Gastroesophageal sphincter (tissue), 4 donors: ENCODE data around the gene EVC. TPM values are rescaled to one million over a fixed set of nuclear protein-coding genes. Genes with fewer than 3 reads are reported as not detected.

Experiments
- ATAC-seq: fragments of 150-250 bp; one replicate; pipeline ENCODE4 v1.9.1; 2016; ENCODE audit warnings: mild to moderate bottlenecking, moderate library complexity
- H3K27ac ChIP-seq, 4 donors: fragments of 200-600 bp; sonication (generic) in 3 of 4; 1 replicate in 3 of 4; 2 replicates in 1 of 4; pipeline ENCODE4 v1.5.1; 2016 to 2019
- H3K27me3 ChIP-seq: fragments of 200-600 bp; sonication (generic); one replicate; pipeline ENCODE4 v1.5.1; 2019
- H3K36me3 ChIP-seq, 2 donors: fragments of 200-600 bp; sonication (generic); one replicate each; pipeline ENCODE4 v1.5.1; 2019; ENCODE audit warnings: control low read depth in 1 of 2
- H3K4me1 ChIP-seq, 3 donors: fragments of 200-600 bp; sonication (generic); 1 replicate in 2 of 3; 2 replicates in 1 of 3; pipeline ENCODE4 v1.5.1; 2016 to 2019; ENCODE audit warnings: control low read depth in 2 of 3
- H3K4me3 ChIP-seq, 2 donors: fragments of 200-600 bp; sonication (generic); one replicate each; pipeline ENCODE4 v1.5.1; 2019; ENCODE audit warnings: mild to moderate bottlenecking in 1 of 2, moderate library complexity in 1 of 2
- H3K9me3 ChIP-seq, 3 donors: fragments of 200-600 bp; sonication (generic); one replicate each; pipeline ENCODE4 v1.5.1; 2017 to 2019; ENCODE audit warnings: control low read depth in 2 of 3
- CTCF ChIP-seq, 4 experiments: fragments of 200-600 bp in 2 of 4; fragments of 450-650 bp in 2 of 4; sonication (generic) in 1 of 4; IDR thresholded peaks; one replicate each; pipeline ENCODE4 v1.5.1; 2017 to 2019; ENCODE audit warnings: antibody characterized with exemption in 4 of 4, mild to moderate bottlenecking in 2 of 4, moderate library complexity in 2 of 4
- EP300 ChIP-seq: sonication (generic); formaldehyde crosslinking; IDR thresholded peaks from one replicate; pipeline ENCODE4 v1.6.1; 2017; ENCODE audit warnings: antibody characterized with exemption, mild to moderate bottlenecking
- POLR2A ChIP-seq, 2 donors: fragments of 450-650 bp; IDR thresholded peaks; one replicate each; pipeline ENCODE4 v1.6.1; 2017; ENCODE audit warnings: antibody characterized with exemption in 2 of 2, mild to moderate bottlenecking in 2 of 2, moderate library complexity in 1 of 2
- POLR2AphosphoS5 ChIP-seq: sonication (generic); formaldehyde crosslinking; IDR thresholded peaks from one replicate; pipeline ENCODE4 v1.6.1; 2017; ENCODE audit warnings: antibody characterized with exemption
- WGBS, 2 donors: methylation state at CpG; one replicate each; pipeline ENCODE4 v1.1.5; 2018; ENCODE audit warnings: low coverage in 1 of 2; 5-methylcytosine and 5-hydroxymethylcytosine counted together
- total RNA-seq, 4 donors: library from RNA; depleted of rRNA; stranded (reverse); fragments of >200 nt; gene quantifications; one replicate each; pipeline ENCODE4 v1.1.0, GENCODE V29; 2016

EVC gene
- total RNA-seq, 4 donors from 2014 or later, result 17.8 to 53.7 (median 38.1) TPM

GRCh38 chr4:5802565-5802964, 91.6 kb downstream of the EVC start:
- 87 to 89% methylated on average over 3 to 11 of the region's 12 CpGs for WGBS, 2 donors

GRCh38 chr4:5804656-5805055, 93.7 kb downstream of the EVC start:
- H3K4me3 ChIP-seq, result no peak overlapping the region
- no peaks in the 10 kb centered on the region for H3K9me3 ChIP-seq
- H3K27me3 ChIP-seq, result no peaks in the 10 kb centered on the region
- no peak for ATAC-seq
- WGBS, 2 donors, result 78% methylated on average over 7 of the region's 14 CpGs; no CpG with 5 or more reads in 1 of the 2 donors
- H3K36me3 ChIP-seq, result peaks cover 0 to 100% of the 10 kb centered on the region in 2 donors
- TF ChIP-seq POLR2AphosphoS5 (no peak), POLR2A (IDR thresholded peaks at IDR 0.05) (no peak), EP300 (no peak), CTCF (IDR thresholded peaks at IDR 0.05) (no peak)
- H3K27ac ChIP-seq, result no peak overlapping the region
- H3K4me1 ChIP-seq, result no peaks in the 10 kb centered on the region

More at GRCh38 chr4:5802565-5802964, 91.6 kb downstream of the EVC start:
- Histone ChIP-seq H3K36me3 (peaks cover 0 to 100% of the 10 kb centered on the region in 2 donors), H3K4me1 (no peaks in the 10 kb centered on the region), H3K27me3 (no peaks in the 10 kb centered on the region), H3K4me3 (no peak overlapping the region), H3K27ac (no peak overlapping the region), H3K9me3 (no peaks in the 10 kb centered on the region)
- no peak for ATAC-seq
- no peak for TF ChIP-seq EP300
- TF ChIP-seq POLR2AphosphoS5, result no peak
- TF ChIP-seq POLR2A (IDR thresholded peaks at IDR 0.05), result no peak
- no peak for TF ChIP-seq CTCF (IDR thresholded peaks at IDR 0.05)

- 100% methylated on average over 2 of the region's 11 CpGs for WGBS, 2 donors
- no peak for TF ChIP-seq EP300
- no peak for TF ChIP-seq CTCF (IDR thresholded peaks at IDR 0.05)
- no peak for TF ChIP-seq POLR2A (IDR thresholded peaks at IDR 0.05)
- TF ChIP-seq POLR2AphosphoS5, result no peak
- Histone ChIP-seq H3K4me3 (no peak overlapping the region), H3K36me3 (peaks cover 0 to 100% of the 10 kb centered on the region in 2 donors), H3K9me3 (peaks cover 0 to 5% (median 0%) of the 10 kb centered on the region in 3 donors), H3K27ac (no peak overlapping the region), H3K27me3 (no peaks in the 10 kb centered on the region), H3K4me1 (no peaks in the 10 kb centered on the region)
- no peak for ATAC-seq
Observed at GRCh38 chr4:5805270-5805669, 94.3 kb downstream of the EVC start.

GRCh38 chr4:5808081-5808741, 97.2 kb downstream of the EVC start:
- Histone ChIP-seq H3K27ac (no peak overlapping the region), H3K36me3 (peaks cover 0 to 100% of the 10 kb centered on the region in 2 donors), H3K4me3 (no peak overlapping the region), H3K4me1 (no peaks in the 10 kb centered on the region), H3K9me3 (peaks cover 0 to 9% (median 0%) of the 10 kb centered on the region in 3 donors), H3K27me3 (no peaks in the 10 kb centered on the region)
- WGBS, 2 donors, result 89% methylated on average over 5 of the region's 10 CpGs; no CpG with 5 or more reads in 1 of the 2 donors
- TF ChIP-seq POLR2A (IDR thresholded peaks at IDR 0.05) (no peak), POLR2AphosphoS5 (no peak), CTCF (IDR thresholded peaks at IDR 0.05) (no peak), EP300 (no peak)
- no peak for ATAC-seq

- no peaks in the 10 kb centered on the region for H3K4me1 ChIP-seq
- TF ChIP-seq EP300, result no peak
- TF ChIP-seq POLR2A (IDR thresholded peaks at IDR 0.05), result no peak
- TF ChIP-seq CTCF (IDR thresholded peaks at IDR 0.05), result no peak
- no peak for TF ChIP-seq POLR2AphosphoS5
- peaks cover 0 to 100% of the 10 kb centered on the region in 2 donors for H3K36me3 ChIP-seq
- no peak overlapping the region for H3K4me3 ChIP-seq
- ATAC-seq, result no peak
- H3K9me3 ChIP-seq, result peaks cover 0 to 9% (median 0%) of the 10 kb centered on the region in 3 donors
- no peaks in the 10 kb centered on the region for H3K27me3 ChIP-seq
- WGBS, 2 donors, result 93 to 100% methylated on average over 3 of the region's 12 CpGs
- no peak overlapping the region for H3K27ac ChIP-seq
Observed at GRCh38 chr4:5809216-5809776, 98.3 kb downstream of the EVC start.
